Activated CD4-positive, alpha-beta T cell treated with anti-CD3 and anti-CD28 coated beads, Interleukin-2, amount 50 U/mL, for 24 hours (primary cell): Measurements from ENCODE around the gene MRPS7.

Experiments
- DNase-seq, 2 donors: peaks; one replicate each; pipeline ENCODE4 v3.0.0-alpha.2; 2020; ENCODE audit warnings: low read depth in 1 of 2, low spot score in 1 of 2

Gene MRPS7

GRCh38 chr17:75308732-75309629 lies 47.3 kb downstream of the MRPS7 start:
- no peak for DNase-seq

GRCh38 chr17:75313941-75314551 lies 52.4 kb downstream of the MRPS7 start:
- DNase-seq: no peak

GRCh38 chr17:75315541-75316243 lies 54.0 kb downstream of the MRPS7 start:
- no peak for DNase-seq
